CD4-positive, alpha-beta memory T cell (primary cell): Measurements from ENCODE around the gene EIF4G3. TPM values are rescaled to one million over a fixed set of nuclear protein-coding genes. Genes with fewer than 3 reads are reported as not detected.
"Not testable (repeated sequence)": the region's sequence is repeated elsewhere in the genome, so short reads cannot be mapped to it uniquely, and the experiment has no call there.

Experiments used
- CTCF ChIA-PET: fragments of 350-600 bp; sonication (Branson Sonifier 250); formaldehyde crosslinking; loops from one replicate; lab custom pipeline; 2021; ENCODE audit warnings: inconsistent platforms; ENCODE audit not compliant: partially characterized antibody; lab: Charles Lee
- POLR2A ChIA-PET: fragments of 350-600 bp; sonication (Branson Sonifier 250); formaldehyde crosslinking; loops from one replicate; lab custom pipeline; 2021; ENCODE audit not compliant: partially characterized antibody; lab: Charles Lee
- DNase-seq, 5 donors: peaks; one replicate each; pipeline versions ENCODE4 v3.0.0 to v3.0.0-alpha.2; 2020 to 2022; ENCODE audit warnings: mixed read lengths in 1 of 5
- H3K27ac ChIP-seq: one replicate; pipeline ENCODE4 v1.7.0; 2013; ENCODE audit warnings: low read depth, low read length
- H3K27me3 ChIP-seq: 2 replicates; pipeline ENCODE4 v1.7.0; 2013; ENCODE audit warnings: mild to moderate bottlenecking, low read length, moderate library complexity; ENCODE audit not compliant: insufficient read depth
- H3K36me3 ChIP-seq: 2 replicates; pipeline ENCODE4 v1.7.0; 2013; ENCODE audit warnings: mild to moderate bottlenecking, low read length, moderate library complexity; ENCODE audit not compliant: insufficient read depth
- H3K4me1 ChIP-seq: 2 replicates; pipeline ENCODE4 v1.7.0; 2013; ENCODE audit warnings: mild to moderate bottlenecking, low read length, moderate library complexity; ENCODE audit not compliant: insufficient read depth
- H3K4me3 ChIP-seq, 2 donors: one replicate each; pipeline ENCODE4 v1.7.0; 2013; ENCODE audit warnings: low read length in 2 of 2, mild to moderate bottlenecking in 1 of 2
- H3K9me3 ChIP-seq, 2 donors: one replicate each; pipeline ENCODE4 v1.7.0; 2013; ENCODE audit warnings: low read length in 2 of 2, control low read depth in 1 of 2; ENCODE audit not compliant: control insufficient read depth in 1 of 2
- H3K27ac Mint-ChIP-seq, 7 donors: one replicate each; pipeline ENCODE4 v1.8.0; 2020 to 2021; ENCODE audit warnings: mixed read lengths in 7 of 7, mild to moderate bottlenecking in 6 of 7, inconsistent platforms in 3 of 7, moderate library complexity in 3 of 7
- H3K27me3 Mint-ChIP-seq, 2 donors: one replicate each; pipeline ENCODE4 v1.8.0; 2020 to 2021; ENCODE audit warnings: mixed read lengths in 2 of 2
- H3K36me3 Mint-ChIP-seq, 2 donors: one replicate each; pipeline ENCODE4 v1.8.0; 2020 to 2021; ENCODE audit warnings: mixed read lengths in 2 of 2, inconsistent platforms in 1 of 2, mild to moderate bottlenecking in 1 of 2
- H3K4me1 Mint-ChIP-seq, 4 donors: one replicate each; pipeline ENCODE4 v1.8.0; 2020 to 2021; ENCODE audit warnings: mixed read lengths in 4 of 4, mild to moderate bottlenecking in 1 of 4
- H3K4me3 Mint-ChIP-seq, 8 donors: one replicate each; pipeline ENCODE4 v1.8.0; 2020 to 2021; ENCODE audit warnings: mixed read lengths in 8 of 8, mild to moderate bottlenecking in 7 of 8, moderate library complexity in 6 of 8, inconsistent platforms in 3 of 8
- H3K9me3 Mint-ChIP-seq, 8 donors: one replicate each; pipeline ENCODE4 v1.8.0; 2020 to 2021; ENCODE audit warnings: mixed read lengths in 8 of 8, mild to moderate bottlenecking in 5 of 8, inconsistent platforms in 3 of 8, moderate library complexity in 1 of 8
- intact Hi-C: fragments of 100-400 bp; cut with micrococcal nuclease; formaldehyde crosslinking; loops from one replicate; pipeline ENCODE4 v1.15.1; 2023
- polyA plus RNA-seq, 2 donors: library from polyadenylated mRNA; unstranded; fragments of 300-500 nt; fragmentation: Illumina TruSeq; gene quantifications; one replicate each; pipeline ENCODE4 v1.2.3, GENCODE V29; 2021
- total RNA-seq, 2 experiments: library from RNA; stranded (reverse); gene quantifications; one replicate each; pipeline ENCODE4 v1.2.3, GENCODE V29; 2021

The EIF4G3 gene
- total and polyA plus RNA-seq, 4 experiments from 2014 or later = 1.6 to 18.0 (median 13.1) TPM

DNA sequence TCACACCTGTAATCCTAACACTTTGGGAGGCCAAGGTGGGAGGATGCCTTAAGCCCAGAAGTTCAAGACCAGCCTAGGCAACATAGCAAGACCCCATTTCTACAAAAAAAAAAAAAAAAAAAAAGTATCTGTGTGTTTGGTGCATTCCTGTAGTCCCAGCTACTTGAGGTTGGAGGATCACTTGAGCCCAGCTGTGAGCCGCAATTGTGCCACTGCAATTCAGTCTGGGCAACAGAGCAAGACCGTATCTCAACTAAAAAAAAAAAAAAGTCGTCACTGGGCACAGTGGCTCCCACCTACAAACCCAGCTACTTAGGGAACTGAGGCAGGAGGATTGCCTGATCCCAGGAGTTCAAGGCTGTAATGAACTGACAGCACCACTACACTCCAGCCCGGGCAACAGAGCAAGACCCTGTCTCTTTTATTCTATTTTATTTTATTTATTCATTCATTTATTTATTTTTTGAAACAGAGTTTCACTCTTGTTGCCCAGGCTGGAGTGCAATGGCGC lies 8.6 kb upstream of the EIF4G3 start:
- H3K27ac Mint-ChIP-seq = no peak overlapping the region
- ChIA-PET CTCF (interaction anchor here (0.6 to 1.5 kb wide), 3 partner anchors 9 to 32 kb away, joined by 3 to 4 read pairs (median 4); no protein-coding TSS in a partner anchor), POLR2A (no interaction called here)
- no peaks in the 10 kb centered on the region for H3K36me3 Mint-ChIP-seq
- no peaks in the 10 kb centered on the region for H3K27me3 ChIP-seq
- no peak overlapping the region for H3K4me3 Mint-ChIP-seq
- no peak overlapping the region for H3K27ac ChIP-seq
- no peak for DNase-seq
- no peaks in the 10 kb centered on the region for H3K36me3 ChIP-seq
- peaks cover 0 to 2% (median 0%) of the 10 kb centered on the region in 4 donors for H3K4me1 Mint-ChIP-seq
- H3K9me3 ChIP-seq = no peaks in the 10 kb centered on the region
- peaks cover 0 to 1% of the 10 kb centered on the region in 2 donors for H3K27me3 Mint-ChIP-seq
- no peak overlapping the region for H3K4me3 ChIP-seq
- H3K9me3 Mint-ChIP-seq = no peaks in the 10 kb centered on the region
- intact Hi-C loops = no loop called here
- H3K4me1 ChIP-seq = no peaks in the 10 kb centered on the region

GRCh38 chr1:21184276-21184675 lies 7.6 kb upstream of the EIF4G3 start:
- intact Hi-C loops = no loop called here
- no peaks in the 10 kb centered on the region for H3K9me3 Mint-ChIP-seq
- H3K4me1 ChIP-seq = no peaks in the 10 kb centered on the region
- H3K9me3 ChIP-seq = no peaks in the 10 kb centered on the region
- no peak overlapping the region for H3K4me3 Mint-ChIP-seq
- H3K27ac ChIP-seq = no peak overlapping the region
- peaks cover 0 to 1% of the 10 kb centered on the region in 2 donors for H3K27me3 Mint-ChIP-seq
- H3K27ac Mint-ChIP-seq = no peak overlapping the region
- H3K36me3 Mint-ChIP-seq = no peaks in the 10 kb centered on the region
- CTCF ChIA-PET = interaction anchor here (0.8 to 1.5 kb wide), 2 partner anchors 11 to 33 kb away, joined by 4 read pairs; no protein-coding TSS in a partner anchor
- H3K4me3 ChIP-seq = no peak overlapping the region
- no peak for DNase-seq
- POLR2A ChIA-PET = no interaction called here
- H3K36me3 ChIP-seq = no peaks in the 10 kb centered on the region
- H3K27me3 ChIP-seq = no peaks in the 10 kb centered on the region
- no peaks in the 10 kb centered on the region for H3K4me1 Mint-ChIP-seq

DNA sequence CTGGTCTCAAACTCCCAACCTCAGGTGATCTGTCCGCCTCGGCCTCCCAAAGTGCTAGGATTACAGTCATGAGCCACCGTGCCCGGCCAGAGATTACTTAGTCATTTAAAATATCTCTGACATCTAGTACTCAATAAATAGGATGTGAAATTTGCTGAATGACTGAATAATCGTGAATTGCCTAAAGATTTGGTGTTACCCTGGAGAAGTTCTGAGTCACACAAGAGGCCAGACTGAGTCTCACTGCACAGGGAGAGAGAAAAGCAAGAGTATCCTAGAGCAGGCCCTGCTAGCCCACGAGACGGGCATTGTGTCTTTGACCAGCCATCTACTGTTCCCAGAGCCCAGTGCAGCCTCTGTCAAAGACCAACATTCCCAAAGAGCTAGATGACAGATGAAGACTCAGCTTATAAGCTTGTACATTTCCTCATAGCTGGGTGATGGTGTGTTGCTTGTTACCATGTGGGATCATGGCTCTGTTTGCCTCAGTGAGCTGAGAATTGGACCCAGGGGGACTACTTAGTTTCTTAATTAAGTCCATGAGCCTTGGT lies 5.6 kb upstream of the EIF4G3 start:
- H3K27ac ChIP-seq = no peak overlapping the region
- no peaks in the 10 kb centered on the region for H3K9me3 ChIP-seq
- no peaks in the 10 kb centered on the region for H3K27me3 ChIP-seq
- no peak overlapping the region for H3K4me3 ChIP-seq
- Mint-ChIP-seq H3K27ac (no peak overlapping the region), H3K4me1 (no peaks in the 10 kb centered on the region), H3K9me3 (no peaks in the 10 kb centered on the region), H3K27me3 (no peaks in the 10 kb centered on the region), H3K4me3 (no peak overlapping the region), H3K36me3 (no peaks in the 10 kb centered on the region)
- no peaks in the 10 kb centered on the region for H3K4me1 ChIP-seq
- ChIA-PET POLR2A (no interaction called here), CTCF (interaction anchor here (0.9 kb wide), 1 partner anchor 485 kb away, joined by 3 read pairs; no protein-coding TSS in a partner anchor)
- DNase-seq = no peak
- no peaks in the 10 kb centered on the region for H3K36me3 ChIP-seq
- intact Hi-C loops = no loop called here

DNA sequence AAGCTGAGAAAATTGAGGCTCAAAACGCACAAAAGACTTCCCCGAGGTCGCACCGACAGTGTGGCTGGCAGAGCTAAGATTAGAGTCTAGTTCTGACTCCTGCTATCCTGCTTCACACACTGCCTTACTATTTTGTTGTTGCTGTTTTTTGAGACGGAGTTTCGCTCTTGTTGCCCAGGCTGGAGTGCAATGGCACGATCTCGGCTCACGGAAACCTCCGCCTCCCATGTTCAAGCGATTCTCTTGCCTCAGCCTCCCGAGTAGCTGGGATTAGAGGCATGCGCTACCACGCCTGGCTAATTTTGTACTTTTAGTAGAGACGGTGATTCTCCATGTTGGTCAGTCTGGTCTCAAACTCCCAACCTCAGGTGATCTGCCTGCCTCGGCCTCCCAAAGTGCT lies 1.6 kb upstream of the EIF4G3 start:
- H3K27ac ChIP-seq, H3K27me3 ChIP-seq, DNase-seq, H3K36me3 ChIP-seq, H3K9me3 ChIP-seq, H3K27me3 Mint-ChIP-seq, intact Hi-C loops, H3K9me3 Mint-ChIP-seq, H3K36me3 Mint-ChIP-seq, H3K4me3 ChIP-seq: not testable (repeated sequence)
- Mint-ChIP-seq H3K4me1 (peaks cover 15 to 22% (median 18%) of the 10 kb centered on the region in 4 donors), H3K27ac (peak overlapping the region in 2 of 7 donors; percentile 57 to 63), H3K4me3 (peak overlapping the region in 4 of 8 donors; percentile 39 to 59 (median 48))
- ChIA-PET POLR2A (interaction anchor here (1.2 to 1.3 kb wide), 2 partner anchors 156 to 461 kb away, joined by 3 read pairs; no protein-coding TSS in a partner anchor), CTCF (interaction anchor here (1.3 to 2.2 kb wide), 2 partner anchors 11 to 17 kb away, joined by 4 to 12 read pairs; no protein-coding TSS in a partner anchor)
- peaks cover 18% of the 10 kb centered on the region for H3K4me1 ChIP-seq

- ChIA-PET POLR2A (interaction anchor here (1.0 to 1.2 kb wide), 2 partner anchors 153 to 389 kb away, joined by 5 to 8 read pairs; partner anchors contain the start of gene HP1BP3), CTCF (no interaction called here)
- H3K9me3 Mint-ChIP-seq = no peaks in the 10 kb centered on the region
Observed at GRCh38 chr1:21175670-21176581, 771 bp downstream of the EIF4G3 start.

DNA sequence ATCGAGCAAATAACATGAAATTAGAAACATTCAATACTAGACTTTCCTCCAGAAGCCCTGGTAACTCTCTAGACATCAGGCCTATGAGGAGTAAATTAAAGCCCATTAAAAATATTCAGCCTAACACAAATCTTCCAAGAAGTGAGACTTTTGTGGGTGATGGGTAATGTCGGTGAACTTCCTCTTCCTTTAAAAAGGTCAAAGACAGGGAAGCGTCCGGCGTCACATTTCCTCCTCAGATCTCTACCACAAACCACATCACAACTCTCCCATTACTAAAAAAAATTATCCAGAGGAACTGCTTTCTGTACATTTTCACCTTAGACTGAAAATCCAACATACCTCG lies 1.4 kb downstream of the EIF4G3 start:
- peak overlapping the region; percentile 70 to 94 (median 93) for H3K27ac Mint-ChIP-seq
- peaks cover 3 to 6% of the 10 kb centered on the region in 2 donors for H3K36me3 Mint-ChIP-seq
- no peaks in the 10 kb centered on the region for H3K9me3 Mint-ChIP-seq
- DNase-seq = peak; percentile 47 to 67 (median 59)
- H3K27ac ChIP-seq = peak overlapping the region; percentile 69
- peak overlapping the region; percentile 84 to 91 (median 86) for H3K4me3 Mint-ChIP-seq
- ChIA-PET CTCF (no interaction called here), POLR2A (interaction anchor here (1.0 to 1.2 kb wide), 2 partner anchors 153 to 388 kb away, joined by 5 to 8 read pairs; partner anchors contain the start of gene HP1BP3)
- H3K4me1 ChIP-seq = peaks cover 18% of the 10 kb centered on the region
- intact Hi-C loops = no loop called here
- H3K36me3 ChIP-seq = no peaks in the 10 kb centered on the region
- peaks cover 23 to 32% (median 28%) of the 10 kb centered on the region in 4 donors for H3K4me1 Mint-ChIP-seq
- H3K9me3 ChIP-seq = no peaks in the 10 kb centered on the region
- no peaks in the 10 kb centered on the region for H3K27me3 Mint-ChIP-seq
- peak overlapping the region; percentile 39 to 49 for H3K4me3 ChIP-seq
- no peaks in the 10 kb centered on the region for H3K27me3 ChIP-seq

More at GRCh38 chr1:21175670-21176581, 771 bp downstream of the EIF4G3 start:
- Mint-ChIP-seq H3K4me3 (peak overlapping the region; percentile 84 to 91 (median 86)), H3K36me3 (peaks cover 3 to 4% of the 10 kb centered on the region in 2 donors), H3K27ac (peak overlapping the region; percentile 70 to 94 (median 93)), H3K4me1 (peaks cover 23 to 32% (median 28%) of the 10 kb centered on the region in 4 donors), H3K27me3 (no peaks in the 10 kb centered on the region)
- H3K27me3 ChIP-seq = no peaks in the 10 kb centered on the region
- H3K4me3 ChIP-seq = peak overlapping the region; percentile 39 to 49
- intact Hi-C loops = loop anchor here (2.0 kb wide), 1 partner anchor 389 kb away; the partner anchor contains the start of gene HP1BP3
- peaks cover 18% of the 10 kb centered on the region for H3K4me1 ChIP-seq
- no peaks in the 10 kb centered on the region for H3K9me3 ChIP-seq
- peak; percentile 43 to 68 (median 54) for DNase-seq
- H3K27ac ChIP-seq = peak overlapping the region; percentile 69
- no peaks in the 10 kb centered on the region for H3K36me3 ChIP-seq
